PFSK-1 (cell line): Measurements from ENCODE around the gene PCDHGB7.

Experiments used
- FOXP2 ChIP-seq: optimal IDR thresholded peaks from 2 replicates; pipeline ENCODE3; 2011; ENCODE audit warnings: borderline replicate concordance, control low read depth, inconsistent platforms; ENCODE audit not compliant: insufficient read depth; ENCODE audit errors: extremely low read length, extremely low read depth
- POLR2AphosphoS5 ChIP-seq: IDR thresholded peaks from 2 replicates; pipeline ENCODE4 v1.6.1; 2012; ENCODE audit warnings: low read depth, mild to moderate bottlenecking, control low read depth, low read length, moderate library complexity
- SIN3A ChIP-seq: IDR thresholded peaks from 2 replicates; pipeline ENCODE4 v1.6.1; 2012; ENCODE audit warnings: mild to moderate bottlenecking, low read length, moderate library complexity, borderline replicate concordance; ENCODE audit not compliant: insufficient read depth
- TAF1 ChIP-seq: IDR thresholded peaks from 2 replicates; pipeline ENCODE4 v1.6.1; 2012; ENCODE audit warnings: low read length, control low read depth, borderline replicate concordance; ENCODE audit not compliant: insufficient read depth
- TF ChIP-seq, protein P1 (sequence below), 2 experiments: IDR thresholded peaks; 2 replicates each; pipeline versions ENCODE4 v1.6.1 to v1.8.0; 2011 to 2012; ENCODE audit warnings: low read depth in 2 of 2, low read length in 2 of 2, control low read depth in 1 of 2, inconsistent platforms in 1 of 2, mild to moderate bottlenecking in 1 of 2, moderate library complexity in 1 of 2; ENCODE audit not compliant: insufficient read depth in 1 of 2

PCDHGB7 gene

GRCh38 chr5:141422742-141423291 is 5.3 kb downstream of the PCDHGB7 start:
- TF ChIP-seq, protein P1, sequence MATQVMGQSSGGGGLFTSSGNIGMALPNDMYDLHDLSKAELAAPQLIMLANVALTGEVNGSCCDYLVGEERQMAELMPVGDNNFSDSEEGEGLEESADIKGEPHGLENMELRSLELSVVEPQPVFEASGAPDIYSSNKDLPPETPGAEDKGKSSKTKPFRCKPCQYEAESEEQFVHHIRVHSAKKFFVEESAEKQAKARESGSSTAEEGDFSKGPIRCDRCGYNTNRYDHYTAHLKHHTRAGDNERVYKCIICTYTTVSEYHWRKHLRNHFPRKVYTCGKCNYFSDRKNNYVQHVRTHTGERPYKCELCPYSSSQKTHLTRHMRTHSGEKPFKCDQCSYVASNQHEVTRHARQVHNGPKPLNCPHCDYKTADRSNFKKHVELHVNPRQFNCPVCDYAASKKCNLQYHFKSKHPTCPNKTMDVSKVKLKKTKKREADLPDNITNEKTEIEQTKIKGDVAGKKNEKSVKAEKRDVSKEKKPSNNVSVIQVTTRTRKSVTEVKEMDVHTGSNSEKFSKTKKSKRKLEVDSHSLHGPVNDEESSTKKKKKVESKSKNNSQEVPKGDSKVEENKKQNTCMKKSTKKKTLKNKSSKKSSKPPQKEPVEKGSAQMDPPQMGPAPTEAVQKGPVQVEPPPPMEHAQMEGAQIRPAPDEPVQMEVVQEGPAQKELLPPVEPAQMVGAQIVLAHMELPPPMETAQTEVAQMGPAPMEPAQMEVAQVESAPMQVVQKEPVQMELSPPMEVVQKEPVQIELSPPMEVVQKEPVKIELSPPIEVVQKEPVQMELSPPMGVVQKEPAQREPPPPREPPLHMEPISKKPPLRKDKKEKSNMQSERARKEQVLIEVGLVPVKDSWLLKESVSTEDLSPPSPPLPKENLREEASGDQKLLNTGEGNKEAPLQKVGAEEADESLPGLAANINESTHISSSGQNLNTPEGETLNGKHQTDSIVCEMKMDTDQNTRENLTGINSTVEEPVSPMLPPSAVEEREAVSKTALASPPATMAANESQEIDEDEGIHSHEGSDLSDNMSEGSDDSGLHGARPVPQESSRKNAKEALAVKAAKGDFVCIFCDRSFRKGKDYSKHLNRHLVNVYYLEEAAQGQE (IDR thresholded peaks at IDR 0.05; ENCODE audit: insufficient read depth in 1 of 2, low read depth in 2 of 2, low read length in 2 of 2) = no peak
- TF ChIP-seq TAF1 (no peak), FOXP2 (no peak), POLR2AphosphoS5 (no peak)

DNA sequence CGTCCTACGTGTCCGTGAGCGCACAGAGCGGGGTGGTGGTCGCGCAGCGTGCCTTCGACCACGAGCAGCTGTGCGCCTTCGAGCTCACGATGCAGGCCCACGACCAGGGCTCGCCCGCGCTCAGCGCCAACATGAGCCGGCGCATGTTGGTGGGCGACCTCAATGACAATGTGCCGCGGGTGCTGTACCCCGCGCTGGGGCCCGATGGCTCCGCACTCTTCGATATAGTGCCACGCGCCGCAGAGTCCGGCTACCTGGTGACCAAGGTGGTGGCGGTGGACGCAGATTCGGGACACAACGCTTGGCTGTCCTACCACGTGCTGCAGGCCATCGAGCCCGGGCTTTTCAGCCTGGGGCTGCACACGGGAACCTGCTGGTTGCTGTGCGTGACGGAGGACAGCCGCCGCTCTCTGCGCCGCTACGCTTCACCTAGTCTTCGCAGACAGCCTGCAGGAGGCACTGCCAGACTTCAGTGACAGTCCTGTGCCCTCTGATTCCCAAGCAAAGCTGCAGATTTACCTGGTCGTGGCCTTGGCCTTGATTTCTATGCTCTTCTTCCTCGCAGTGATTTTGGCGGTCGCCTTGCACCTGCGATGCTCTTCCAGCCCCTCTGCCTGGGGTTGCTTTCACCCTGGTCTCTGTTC is 10.4 kb downstream of the PCDHGB7 start:
- no peak for TF ChIP-seq POLR2AphosphoS5
- TF ChIP-seq SIN3A = no peak
- no peak for TF ChIP-seq FOXP2
- no peak for TF ChIP-seq TAF1
- TF ChIP-seq, protein P1 (IDR thresholded peaks at IDR 0.05; ENCODE audit: insufficient read depth in 1 of 2, low read depth in 2 of 2, low read length in 2 of 2) = no peak

DNA sequence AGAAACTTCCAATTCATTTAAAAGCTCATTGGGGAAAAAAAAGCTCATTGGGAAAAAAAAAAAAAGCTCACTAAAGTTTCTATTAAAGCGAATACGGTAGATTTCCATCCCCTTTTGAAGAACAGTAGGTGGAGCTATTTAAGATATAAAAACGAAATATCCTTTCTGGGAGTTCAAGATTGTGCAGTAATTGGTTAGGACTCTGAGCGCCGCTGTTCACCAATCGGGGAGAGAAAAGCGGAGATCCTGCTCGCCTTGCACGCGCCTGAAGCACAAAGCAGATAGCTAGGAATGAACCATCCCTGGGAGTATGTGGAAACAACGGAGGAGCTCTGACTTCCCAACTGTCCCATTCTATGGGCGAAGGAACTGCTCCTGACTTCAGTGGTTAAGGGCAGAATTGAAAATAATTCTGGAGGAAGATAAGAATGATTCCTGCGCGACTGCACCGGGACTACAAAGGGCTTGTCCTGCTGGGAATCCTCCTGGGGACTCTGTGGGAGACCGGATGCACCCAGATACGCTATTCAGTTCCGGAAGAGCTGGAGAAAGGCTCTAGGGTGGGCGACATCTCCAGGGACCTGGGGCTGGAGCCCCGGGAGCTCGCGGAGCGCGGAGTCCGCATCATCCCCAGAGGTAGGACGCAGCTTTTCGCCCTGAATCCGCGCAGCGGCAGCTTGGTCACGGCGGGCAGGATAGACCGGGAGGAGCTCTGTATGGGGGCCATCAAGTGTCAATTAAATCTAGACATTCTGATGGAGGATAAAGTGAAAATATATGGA is 13.0 kb downstream of the PCDHGB7 start, which contains the start of gene PCDHGA12:
Gene PCDHGA12, plus strand, starts transcription at position 176 of the 782 bp plus-strand sequence. Its CDS starts 253 bp downstream, at position 429.
- TF ChIP-seq POLR2AphosphoS5 (no peak), FOXP2 (no peak), SIN3A (no peak), TAF1 (no peak)
- TF ChIP-seq, protein P1 (IDR thresholded peaks at IDR 0.05; ENCODE audit: insufficient read depth in 1 of 2, low read depth in 2 of 2, low read length in 2 of 2) = no peak

- TF ChIP-seq, protein P1 (IDR thresholded peaks at IDR 0.05; ENCODE audit: insufficient read depth in 1 of 2, low read depth in 2 of 2, low read length in 2 of 2) = no peak
- TF ChIP-seq FOXP2 (no peak), POLR2AphosphoS5 (no peak), SIN3A (no peak), TAF1 (no peak)
These were observed 13.8 kb downstream of the PCDHGB7 start for GRCh38 chr5:141431286-141431685.
